ENCODE data around the gene CPVL. TPM values are rescaled to one million over a fixed set of nuclear protein-coding genes. Genes with fewer than 3 reads are reported as not detected.
A peak's percentile ranks its signal among the peaks of the same experiment; 100 is the strongest.

CPVL gene
- polyA plus RNA-seq, 3 donors: 51.7 to 73.9 (median 57.5) TPM

DNA sequence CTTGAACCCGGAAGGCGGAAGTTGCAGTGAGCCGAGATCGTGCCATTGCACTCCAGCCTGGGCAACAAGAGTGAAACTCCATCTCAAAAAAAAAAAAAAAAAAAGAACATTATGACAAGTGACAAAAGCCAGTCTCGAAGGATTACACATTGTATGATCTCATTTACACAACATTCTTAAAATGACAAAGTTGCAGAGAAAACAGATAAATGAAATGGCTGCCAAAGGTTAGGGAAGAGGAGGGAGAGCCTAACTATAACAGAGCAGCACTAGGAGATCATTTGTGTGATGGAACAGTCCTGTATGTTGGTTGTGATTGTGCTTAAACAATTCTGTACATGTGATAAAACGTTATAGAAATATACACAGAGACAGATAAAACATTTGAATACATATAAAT, 16.2 kb upstream of the CPVL start:
- no peak for DNase-seq

- DNase-seq: no peak
These were observed 14.9 kb upstream of the CPVL start for GRCh38 chr7:29161231-29161630.

DNA sequence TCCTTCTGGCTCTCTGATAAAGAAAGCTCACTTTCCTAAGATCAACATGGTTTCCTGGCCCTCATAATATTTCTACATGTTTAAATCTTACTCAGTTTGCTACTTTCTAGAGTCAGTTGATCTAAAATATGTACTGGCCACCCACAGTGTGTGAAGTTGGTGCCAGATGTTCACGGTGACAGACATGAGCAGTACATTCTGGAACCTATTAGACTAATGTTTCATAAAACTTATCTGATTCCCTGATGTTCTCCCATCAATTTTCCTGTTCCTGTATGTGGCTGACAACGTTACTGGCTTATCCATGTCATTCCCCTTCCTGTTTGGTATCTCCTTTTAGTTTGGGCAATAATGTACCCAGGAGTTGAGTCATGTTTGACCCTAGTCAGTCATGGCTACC, 13.7 kb upstream of the CPVL start:
- DNase-seq: no peak

DNA sequence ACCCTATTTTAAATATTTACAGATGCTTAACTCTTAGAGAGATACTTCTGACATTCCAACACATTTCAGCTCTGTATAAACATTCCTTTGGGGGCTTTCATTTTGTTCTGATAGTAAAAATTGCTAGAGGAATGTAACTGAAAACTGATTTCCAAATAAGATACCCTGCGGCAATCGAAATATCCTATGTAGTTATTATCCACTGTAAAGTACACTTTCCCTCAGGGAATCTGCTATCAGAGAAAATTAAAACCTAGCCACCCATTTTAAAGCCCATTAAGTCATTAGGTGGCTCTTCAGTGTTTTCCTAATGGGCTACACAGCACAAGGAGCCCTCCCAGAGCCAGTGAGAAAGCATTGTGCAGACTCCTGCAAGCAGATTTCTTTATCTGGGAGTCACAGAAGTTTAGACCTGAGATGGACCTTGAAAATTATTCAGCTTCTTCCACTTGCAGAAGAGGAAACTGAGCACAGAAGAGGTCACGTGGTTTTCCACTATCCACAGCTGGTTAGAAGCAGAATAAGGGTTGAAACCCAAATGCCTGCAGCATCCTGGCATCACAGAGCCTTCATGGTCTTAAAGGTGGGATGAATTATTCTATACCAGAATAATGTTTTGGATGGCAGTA, 12.6 kb upstream of the CPVL start:
- DNase-seq: no peak

- no peak for DNase-seq
These were observed 10.6 kb upstream of the CPVL start for GRCh38 chr7:29156907-29157452.

DNA sequence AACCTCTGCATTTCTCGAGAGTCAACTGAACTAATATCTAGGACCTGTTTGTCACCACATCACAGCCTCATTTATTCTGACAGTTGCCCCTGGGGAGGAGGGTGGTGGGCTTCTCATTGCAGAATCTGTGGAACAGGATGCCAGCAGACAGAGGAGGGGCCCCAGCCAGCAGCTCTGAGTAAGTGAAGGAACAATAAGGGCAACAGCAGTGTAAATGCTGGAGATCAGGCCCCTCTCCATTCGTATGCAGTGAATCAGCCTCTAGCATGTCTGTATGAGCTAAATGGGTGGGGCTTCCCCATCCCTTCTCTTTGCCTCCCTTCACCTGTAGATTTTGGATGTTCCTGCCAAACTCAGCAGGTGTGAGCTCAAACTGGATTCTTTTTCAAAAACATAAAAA, 7.7 kb upstream of the CPVL start:
- no peak for DNase-seq

DNA sequence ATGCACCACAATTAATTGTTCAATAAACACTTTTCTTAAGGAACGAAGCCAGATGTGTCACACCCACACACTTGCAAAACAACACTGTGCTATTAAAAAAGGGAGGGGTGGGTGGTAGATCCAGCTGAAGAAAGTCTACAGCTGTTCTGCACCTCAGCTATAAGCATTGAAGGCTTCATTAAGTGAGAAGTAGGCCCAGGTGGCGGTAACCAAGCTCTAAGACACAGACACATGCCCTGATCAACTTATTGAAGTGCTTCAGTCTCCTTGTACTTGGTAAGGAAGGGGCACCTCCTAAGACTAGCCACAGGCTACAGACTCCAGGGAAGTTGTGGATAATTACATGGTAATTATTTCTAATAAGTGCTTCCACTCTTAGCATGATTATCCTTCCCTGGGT, 4.5 kb upstream of the CPVL start:
- no peak for DNase-seq

GRCh38 chr7:29149036-29149435, 2.7 kb upstream of the CPVL start:
- DNase-seq: no peak

- DNase-seq: no peak
These were observed 1.5 kb upstream of the CPVL start for GRCh38 chr7:29147821-29148220.

DNA sequence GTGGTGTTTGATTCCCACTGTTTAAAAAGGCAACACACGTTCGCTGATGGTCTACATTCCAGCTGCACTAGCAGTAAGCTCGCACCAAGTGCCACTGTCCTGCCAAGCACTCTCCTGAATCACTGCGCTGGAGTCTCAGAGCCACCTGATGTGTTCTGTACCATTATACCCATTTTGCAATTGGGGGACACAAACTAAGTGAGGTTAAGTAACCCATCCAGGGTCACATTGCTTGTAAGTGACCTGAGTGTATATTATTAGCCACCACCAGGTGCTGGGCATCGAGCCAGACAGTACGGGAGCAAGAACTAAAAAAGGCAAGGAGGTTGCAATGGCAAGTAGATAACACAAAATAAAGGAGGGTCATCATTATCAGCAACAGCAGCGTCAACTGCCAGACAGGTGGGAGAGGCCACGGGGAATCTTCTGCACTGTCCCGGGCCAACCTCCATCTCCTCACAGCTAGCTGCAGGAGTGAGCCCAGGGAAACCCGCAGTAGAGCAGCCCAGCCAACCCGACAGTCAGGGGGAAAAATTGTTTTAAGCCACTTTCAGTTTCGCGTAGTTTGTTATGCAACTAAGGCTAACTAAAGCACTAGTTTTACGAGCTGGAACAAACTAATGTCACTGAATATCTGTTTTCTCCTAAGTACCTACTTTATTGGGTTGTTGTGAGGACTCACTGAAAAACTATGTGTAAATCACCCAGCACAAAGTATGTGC, 712 bp upstream of the CPVL start:
- DNase-seq: peak; percentile 33

DNA sequence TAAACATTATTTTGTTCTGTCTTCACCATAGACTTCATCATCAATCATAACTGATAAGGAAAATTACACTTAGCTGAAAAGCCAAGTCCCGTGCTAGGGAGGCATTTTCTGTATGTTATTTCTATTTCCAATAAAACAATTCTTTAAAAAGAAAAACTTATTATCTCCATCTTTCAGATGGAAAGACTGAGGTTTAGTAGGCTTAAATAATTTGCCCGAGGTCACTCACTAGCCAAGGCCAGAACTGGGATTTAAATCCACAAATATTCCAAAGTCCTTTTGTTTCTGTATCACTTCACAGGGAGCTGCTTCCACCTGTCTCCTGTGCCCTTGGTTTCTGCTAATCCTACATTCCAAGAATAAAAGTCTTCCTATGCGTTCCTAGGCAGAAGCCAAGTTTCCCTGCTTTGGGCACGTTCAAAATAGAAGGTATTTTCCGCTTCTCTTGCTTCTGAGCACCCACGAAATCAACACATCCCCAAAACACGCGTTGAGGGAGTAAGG, 732 bp downstream of the CPVL start:
- no peak for DNase-seq

- DNase-seq: no peak
These were observed 2.6 kb downstream of the CPVL start for GRCh38 chr7:29143751-29144150.

DNA sequence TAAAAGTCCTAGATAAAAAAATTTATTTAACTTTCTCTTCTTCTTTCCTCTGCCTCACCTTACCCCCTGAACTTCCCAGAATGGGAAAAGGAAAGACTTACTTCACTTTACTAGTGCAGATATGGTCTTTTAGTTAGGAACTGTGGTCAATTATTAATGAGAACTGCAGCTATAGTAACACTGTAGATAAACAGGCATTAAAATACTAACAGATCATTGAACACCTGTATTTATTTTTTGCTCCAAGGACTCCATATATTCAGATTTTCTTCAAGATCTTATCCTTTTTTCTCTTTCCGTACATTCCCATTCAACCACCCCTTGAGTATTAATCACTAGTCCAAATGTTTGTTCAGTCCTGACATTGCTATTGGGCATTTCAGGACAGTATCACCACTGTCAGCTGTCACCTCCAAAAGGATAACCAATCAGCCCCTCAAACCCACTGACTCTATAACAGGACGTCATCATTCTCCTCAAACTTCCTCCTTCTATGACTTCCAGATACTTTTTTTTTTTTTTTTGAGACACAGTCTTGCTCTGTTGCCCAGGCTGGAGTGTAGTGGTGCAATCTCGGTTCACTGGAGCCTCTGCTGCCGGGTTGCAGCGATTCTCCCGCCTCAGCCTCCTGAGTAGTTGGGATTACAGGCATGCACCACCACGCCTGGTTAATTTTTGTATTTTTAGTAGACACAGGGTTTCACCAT, 4.2 kb downstream of the CPVL start:
- DNase-seq: peak; percentile 38

- no peak for DNase-seq
These were observed 5.4 kb downstream of the CPVL start for GRCh38 chr7:29140873-29141468.

GRCh38 chr7:29139796-29140195, 6.5 kb downstream of the CPVL start:
- no peak for DNase-seq

- no peak for DNase-seq
These were observed 7.1 kb downstream of the CPVL start for GRCh38 chr7:29139191-29139590.

DNA sequence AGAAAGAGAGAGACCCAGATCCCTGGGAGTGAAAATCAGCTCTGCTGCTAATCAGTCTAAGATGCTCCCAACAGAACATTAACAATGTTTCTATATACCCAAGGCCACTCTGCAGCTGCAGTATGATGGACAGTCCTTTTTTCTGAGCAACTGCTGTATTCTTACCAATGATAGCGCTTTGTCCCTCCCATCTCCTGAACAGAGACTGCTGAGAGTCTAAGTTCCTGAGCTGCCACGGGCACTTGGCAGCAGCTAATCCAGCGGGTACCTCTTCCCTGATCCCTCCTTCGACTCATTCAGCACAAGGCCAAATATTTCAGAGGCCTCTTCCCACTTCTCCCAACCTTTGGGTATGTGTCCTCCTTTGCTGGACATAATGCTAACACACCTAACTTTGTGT, 7.7 kb downstream of the CPVL start:
- no peak for DNase-seq

DNA sequence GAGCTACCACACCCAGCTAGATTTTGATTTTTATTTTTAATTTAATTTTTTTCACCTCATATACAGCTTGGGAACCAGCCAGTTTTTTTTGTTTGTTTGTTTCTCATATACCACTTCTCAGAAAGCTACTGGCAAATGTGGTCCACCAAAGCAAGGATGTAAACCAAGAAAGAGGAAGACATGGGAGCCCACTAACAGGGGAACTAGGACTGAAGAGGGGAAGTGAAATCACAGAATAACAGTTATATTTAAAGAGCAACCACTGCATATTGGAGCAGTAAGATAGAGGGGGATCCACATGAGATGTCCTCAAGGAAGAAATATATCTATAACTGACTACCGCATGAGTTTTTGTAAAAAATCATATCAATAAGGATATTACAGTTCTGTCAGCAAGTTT, 10.5 kb downstream of the CPVL start:
- no peak for DNase-seq

DNA sequence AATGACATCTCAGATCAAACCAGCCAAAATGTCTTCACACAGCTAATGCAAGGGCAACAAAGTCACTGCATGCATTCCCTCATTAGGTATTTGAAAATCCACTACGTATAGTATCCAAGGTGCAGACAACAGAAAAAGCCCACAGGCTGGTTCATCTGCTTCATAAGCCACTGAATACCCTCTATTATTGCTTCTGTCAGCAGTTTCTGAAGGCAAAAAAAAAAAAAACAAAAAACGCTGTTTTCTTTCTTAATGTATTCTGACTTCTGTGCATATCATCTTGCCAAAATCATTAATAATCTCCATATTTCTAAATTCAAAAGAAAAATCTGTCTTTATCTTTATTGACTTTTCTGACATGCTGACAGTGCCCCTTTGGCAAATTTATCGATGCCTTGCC, 13.4 kb downstream of the CPVL start:
- no peak for DNase-seq

DNA sequence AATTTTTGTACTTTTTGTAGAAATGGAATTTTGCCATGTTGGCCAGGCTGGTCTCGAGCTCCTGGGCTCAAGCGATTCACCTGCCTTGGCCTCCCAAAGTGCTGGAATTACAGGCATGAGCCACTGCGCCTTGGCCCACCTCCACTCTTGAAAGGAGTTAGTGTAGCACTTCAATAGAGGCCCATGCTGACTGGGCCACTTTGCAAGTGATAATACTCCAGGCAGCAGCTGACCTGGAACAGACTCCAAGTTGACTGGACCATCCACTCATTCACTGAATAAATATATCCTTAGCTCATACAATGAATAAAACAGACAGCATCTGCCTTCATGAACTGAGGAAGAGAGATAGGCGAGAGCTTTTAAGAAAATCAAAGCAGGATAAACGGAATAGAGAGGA, 14.7 kb downstream of the CPVL start:
- DNase-seq: no peak

- DNase-seq: no peak
These were observed 16.2 kb downstream of the CPVL start for GRCh38 chr7:29130096-29130495.

GRCh38 chr7:29127527-29127926, 18.8 kb downstream of the CPVL start:
- no peak for DNase-seq
